Measurements from ENCODE around the gene PRR35.

The PRR35 gene

DNA sequence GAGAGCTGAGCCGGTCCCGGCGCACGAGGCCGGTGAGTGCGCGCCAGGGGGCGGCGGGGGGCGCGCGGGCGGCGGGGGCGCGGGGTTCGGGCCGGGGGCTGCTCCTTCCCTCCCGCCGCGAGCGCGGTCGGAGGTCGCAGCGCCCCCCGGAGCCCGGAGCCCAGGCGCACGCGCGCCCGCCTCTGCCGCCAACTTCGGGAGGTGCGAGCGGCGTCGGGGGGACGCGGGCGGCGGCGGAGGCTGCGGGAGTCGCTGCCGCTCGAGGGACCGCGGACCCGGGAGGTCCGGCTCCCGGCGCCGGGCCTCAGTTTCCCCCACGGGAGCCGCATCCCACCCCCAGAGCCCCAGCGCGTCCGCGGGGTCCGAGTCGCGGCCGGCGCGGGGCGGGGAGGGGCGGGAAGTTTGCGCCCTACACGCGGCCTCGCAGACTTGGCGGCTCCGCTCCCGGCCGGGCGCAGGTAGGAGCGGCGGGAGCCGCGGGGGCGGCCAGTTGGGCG lies at the start of gene PRR35:
Gene PRR35 (plus strand): TSS at position 191 of the 497 bp plus-strand sequence. CDS start 2,901 bp downstream, outside the sequence.
- no peak within 1 kb of the TSS for H3K9ac ChIP-seq (ENCODE audit: low read depth in 1 of 2, low read length in 2 of 2)
- no peaks in the 10 kb centered on the region for H3K36me3 ChIP-seq (ENCODE audit: control insufficient read depth in 1 of 2, insufficient read depth in 2 of 2, low read length in 2 of 2)
- H3K9me3 ChIP-seq (ENCODE audit: control insufficient read depth in 1 of 2, low read length in 2 of 2): no peaks in the 10 kb centered on the region
- peaks cover 22 to 41% of the 10 kb centered on the region in 2 donors for H3K27me3 ChIP-seq (ENCODE audit: control insufficient read depth in 1 of 2, insufficient read depth in 2 of 2, low read length in 2 of 2)
- H3K4me3 ChIP-seq (ENCODE audit: low read depth in 1 of 2, low read length in 2 of 2): no peak within 1 kb of the TSS
- H3K4me1 ChIP-seq (ENCODE audit: control insufficient read depth in 1 of 2, insufficient read depth in 2 of 2, low read length in 2 of 2): no peaks in the 10 kb centered on the region
- H3K27ac ChIP-seq (ENCODE audit: low read depth, low read length): no peak within 1 kb of the TSS

DNA sequence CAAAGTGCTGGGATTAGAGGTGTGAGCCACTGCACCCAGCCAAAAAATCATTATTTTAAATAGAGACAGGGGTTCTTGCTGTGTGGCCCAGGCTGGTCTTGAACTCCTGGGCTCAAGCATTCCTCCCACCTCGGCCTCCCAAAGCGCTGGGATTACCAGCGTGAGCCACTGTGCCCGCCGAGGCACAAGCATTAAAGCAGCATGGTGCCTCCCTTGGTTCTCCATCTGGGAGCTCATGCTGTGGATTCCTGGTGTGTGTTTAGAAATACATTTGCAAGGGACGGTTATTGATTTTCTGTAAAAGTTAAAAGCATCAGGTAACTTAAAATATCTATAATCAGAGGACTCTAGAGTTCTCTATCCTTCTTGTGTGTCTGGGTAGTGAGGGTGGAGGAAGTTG lies 47.4 kb upstream of the PRR35 start:
- H3K36me3 ChIP-seq (ENCODE audit: control insufficient read depth in 1 of 2, insufficient read depth in 2 of 2, low read length in 2 of 2): peaks cover 14 to 46% of the 10 kb centered on the region in 2 donors
- peaks cover 0 to 5% of the 10 kb centered on the region in 2 donors for H3K4me1 ChIP-seq (ENCODE audit: control insufficient read depth in 1 of 2, insufficient read depth in 2 of 2, low read length in 2 of 2)
- H3K9ac ChIP-seq (ENCODE audit: low read depth in 1 of 2, low read length in 2 of 2): no peak overlapping the region
- H3K9me3 ChIP-seq (ENCODE audit: control insufficient read depth in 1 of 2, low read length in 2 of 2): no peaks in the 10 kb centered on the region
- no peak overlapping the region for H3K4me3 ChIP-seq (ENCODE audit: low read depth in 1 of 2, low read length in 2 of 2)
- H3K27ac ChIP-seq (ENCODE audit: low read depth, low read length): no peak overlapping the region
- H3K27me3 ChIP-seq (ENCODE audit: control insufficient read depth in 1 of 2, insufficient read depth in 2 of 2, low read length in 2 of 2): no peaks in the 10 kb centered on the region

DNA sequence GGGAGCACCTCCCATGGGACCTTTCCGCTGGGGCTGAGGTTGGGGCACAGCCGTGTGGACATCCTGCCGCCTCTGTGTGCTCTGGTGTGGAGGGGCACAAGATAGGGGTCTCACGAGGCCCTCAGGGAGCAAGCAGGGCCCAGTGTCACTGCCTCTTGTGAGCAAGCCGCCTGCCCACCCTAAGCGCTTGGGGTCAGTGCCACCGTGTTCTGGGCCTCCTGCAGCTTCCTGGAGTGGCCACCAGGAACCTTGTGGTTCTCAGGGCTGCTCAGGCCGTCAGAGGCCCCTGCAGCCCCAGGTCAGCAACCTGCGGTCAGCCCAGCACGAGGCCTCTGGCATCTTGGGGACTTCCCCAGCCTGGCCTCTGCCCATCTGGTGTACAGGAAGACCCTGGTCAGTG lies 46.2 kb upstream of the PRR35 start:
- peaks cover 14 to 49% of the 10 kb centered on the region in 2 donors for H3K36me3 ChIP-seq (ENCODE audit: control insufficient read depth in 1 of 2, insufficient read depth in 2 of 2, low read length in 2 of 2)
- no peak overlapping the region for H3K9ac ChIP-seq (ENCODE audit: low read depth in 1 of 2, low read length in 2 of 2)
- H3K4me3 ChIP-seq (ENCODE audit: low read depth in 1 of 2, low read length in 2 of 2): no peak overlapping the region
- H3K9me3 ChIP-seq (ENCODE audit: control insufficient read depth in 1 of 2, low read length in 2 of 2): no peaks in the 10 kb centered on the region
- H3K27me3 ChIP-seq (ENCODE audit: control insufficient read depth in 1 of 2, insufficient read depth in 2 of 2, low read length in 2 of 2): no peaks in the 10 kb centered on the region
- H3K27ac ChIP-seq (ENCODE audit: low read depth, low read length): no peak overlapping the region
- peaks cover 0 to 5% of the 10 kb centered on the region in 2 donors for H3K4me1 ChIP-seq (ENCODE audit: control insufficient read depth in 1 of 2, insufficient read depth in 2 of 2, low read length in 2 of 2)

DNA sequence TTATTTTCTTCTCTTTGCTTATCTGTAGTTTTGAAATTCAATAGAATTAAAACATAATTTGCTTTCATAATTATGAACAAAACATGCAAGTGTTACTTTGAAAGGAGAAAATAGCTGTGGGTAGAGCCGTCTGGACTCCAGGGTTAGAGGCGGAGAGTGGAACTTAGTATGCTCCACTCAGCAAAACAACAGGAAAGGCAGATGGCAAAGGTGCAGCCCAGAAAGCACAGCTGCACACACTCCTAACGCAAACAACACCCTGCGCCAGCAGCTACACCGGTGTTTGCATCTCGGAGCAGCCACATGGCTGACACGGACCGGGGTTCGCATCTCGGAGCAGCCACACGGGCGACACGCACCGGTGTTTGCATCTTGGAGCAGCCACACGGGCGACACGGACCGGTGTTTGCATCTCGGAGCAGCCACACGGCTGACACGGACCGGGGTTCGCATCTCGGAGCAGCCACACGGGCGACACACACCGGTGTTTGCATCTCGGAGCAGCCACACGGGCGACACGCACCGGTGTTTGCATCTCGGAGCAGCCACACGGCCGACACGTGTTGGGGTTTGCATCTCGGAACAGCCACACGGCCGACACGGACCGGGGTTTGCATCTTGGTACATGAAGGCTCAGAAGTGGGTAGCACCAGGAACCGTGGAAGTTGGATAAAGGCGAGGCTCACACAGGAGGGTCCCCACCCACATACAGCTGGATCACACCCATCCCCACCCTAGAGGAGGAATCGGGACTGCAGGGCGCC lies 44.8 kb upstream of the PRR35 start:
- Histone ChIP-seq H3K4me3 (ENCODE audit: low read depth in 1 of 2, low read length in 2 of 2) (no peak overlapping the region), H3K36me3 (ENCODE audit: control insufficient read depth in 1 of 2, insufficient read depth in 2 of 2, low read length in 2 of 2) (peaks cover 10 to 52% of the 10 kb centered on the region in 2 donors), H3K4me1 (ENCODE audit: control insufficient read depth in 1 of 2, insufficient read depth in 2 of 2, low read length in 2 of 2) (no peaks in the 10 kb centered on the region), H3K27me3 (ENCODE audit: control insufficient read depth in 1 of 2, insufficient read depth in 2 of 2, low read length in 2 of 2) (no peaks in the 10 kb centered on the region), H3K27ac (ENCODE audit: low read depth, low read length) (no peak overlapping the region), H3K9me3 (ENCODE audit: control insufficient read depth in 1 of 2, low read length in 2 of 2) (no peaks in the 10 kb centered on the region), H3K9ac (ENCODE audit: low read depth in 1 of 2, low read length in 2 of 2) (no peak overlapping the region)

DNA sequence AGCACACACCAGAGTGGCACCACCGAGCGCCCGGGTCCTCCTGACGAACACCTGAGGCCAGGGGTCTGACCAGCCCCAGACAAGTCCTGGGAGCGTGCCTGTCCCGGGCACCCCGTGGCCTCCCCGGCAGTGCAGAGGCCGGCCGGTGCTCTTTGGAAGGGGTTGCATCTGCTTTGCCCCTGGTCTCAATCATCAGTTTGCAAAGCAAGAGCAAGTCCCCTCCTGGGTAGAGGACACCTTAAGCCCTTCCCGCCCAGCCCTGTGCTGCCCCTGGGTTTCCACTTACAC lies 44.3 kb upstream of the PRR35 start:
- Histone ChIP-seq H3K9me3 (ENCODE audit: control insufficient read depth in 1 of 2, low read length in 2 of 2) (no peaks in the 10 kb centered on the region), H3K27ac (ENCODE audit: low read depth, low read length) (no peak overlapping the region), H3K27me3 (ENCODE audit: control insufficient read depth in 1 of 2, insufficient read depth in 2 of 2, low read length in 2 of 2) (no peaks in the 10 kb centered on the region), H3K9ac (ENCODE audit: low read depth in 1 of 2, low read length in 2 of 2) (no peak overlapping the region), H3K36me3 (ENCODE audit: control insufficient read depth in 1 of 2, insufficient read depth in 2 of 2, low read length in 2 of 2) (peaks cover 14 to 53% of the 10 kb centered on the region in 2 donors), H3K4me1 (ENCODE audit: control insufficient read depth in 1 of 2, insufficient read depth in 2 of 2, low read length in 2 of 2) (peaks cover 0 to under 1% of the 10 kb centered on the region in 2 donors), H3K4me3 (ENCODE audit: low read depth in 1 of 2, low read length in 2 of 2) (no peak overlapping the region)

DNA sequence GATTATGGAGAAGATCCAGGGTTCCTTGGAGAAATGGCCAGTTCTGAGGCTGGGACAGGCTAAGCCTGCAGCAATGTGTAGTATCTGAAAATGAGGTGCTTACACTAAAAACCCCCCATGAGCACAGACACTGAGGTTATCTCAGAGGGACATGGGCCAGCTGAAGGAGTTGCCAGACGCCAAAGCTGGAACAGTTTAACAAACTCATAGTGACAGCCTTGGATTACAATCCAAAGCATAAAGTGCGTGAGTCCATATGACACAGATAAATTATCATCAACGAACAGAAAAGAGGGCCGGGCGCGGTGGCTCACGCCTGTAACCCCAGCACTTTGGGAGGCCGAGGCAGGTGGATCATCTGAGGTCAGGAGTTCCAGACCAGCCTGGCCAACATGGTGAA lies 43.9 kb upstream of the PRR35 start:
- H3K9me3 ChIP-seq (ENCODE audit: control insufficient read depth in 1 of 2, low read length in 2 of 2): no peaks in the 10 kb centered on the region
- H3K27ac ChIP-seq (ENCODE audit: low read depth, low read length): no peak overlapping the region
- peaks cover 18 to 57% of the 10 kb centered on the region in 2 donors for H3K36me3 ChIP-seq (ENCODE audit: control insufficient read depth in 1 of 2, insufficient read depth in 2 of 2, low read length in 2 of 2)
- H3K4me3 ChIP-seq (ENCODE audit: low read depth in 1 of 2, low read length in 2 of 2): no peak overlapping the region
- no peak overlapping the region for H3K9ac ChIP-seq (ENCODE audit: low read depth in 1 of 2, low read length in 2 of 2)
- peaks cover 0 to 4% of the 10 kb centered on the region in 2 donors for H3K4me1 ChIP-seq (ENCODE audit: control insufficient read depth in 1 of 2, insufficient read depth in 2 of 2, low read length in 2 of 2)
- H3K27me3 ChIP-seq (ENCODE audit: control insufficient read depth in 1 of 2, insufficient read depth in 2 of 2, low read length in 2 of 2): no peaks in the 10 kb centered on the region

DNA sequence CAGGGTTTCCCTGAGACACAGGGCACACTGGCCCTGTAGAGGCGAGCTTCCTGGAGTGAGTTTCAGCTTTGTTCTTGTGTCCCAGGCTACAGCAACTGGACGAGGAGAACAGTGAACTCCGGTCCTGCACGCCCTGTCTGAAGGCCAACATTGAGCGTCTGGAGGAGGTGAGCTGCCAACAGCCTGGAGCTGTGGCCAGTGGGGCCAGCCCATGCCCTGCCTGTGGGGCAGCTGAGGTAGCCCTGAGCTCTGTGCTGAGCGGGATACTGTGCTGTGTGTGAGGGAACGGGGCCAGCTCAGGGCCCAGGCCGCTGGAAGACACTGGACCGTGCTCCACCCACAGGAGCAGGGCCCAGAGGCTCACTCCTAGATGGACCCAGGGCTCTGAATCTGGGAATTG lies 41.3 kb upstream of the PRR35 start:
- Histone ChIP-seq H3K4me3 (ENCODE audit: low read depth in 1 of 2, low read length in 2 of 2) (no peak overlapping the region), H3K4me1 (ENCODE audit: control insufficient read depth in 1 of 2, insufficient read depth in 2 of 2, low read length in 2 of 2) (peaks cover 0 to 6% of the 10 kb centered on the region in 2 donors), H3K27me3 (ENCODE audit: control insufficient read depth in 1 of 2, insufficient read depth in 2 of 2, low read length in 2 of 2) (no peaks in the 10 kb centered on the region), H3K36me3 (ENCODE audit: control insufficient read depth in 1 of 2, insufficient read depth in 2 of 2, low read length in 2 of 2) (peaks cover 18 to 55% of the 10 kb centered on the region in 2 donors), H3K9me3 (ENCODE audit: control insufficient read depth in 1 of 2, low read length in 2 of 2) (no peaks in the 10 kb centered on the region), H3K27ac (ENCODE audit: low read depth, low read length) (no peak overlapping the region), H3K9ac (ENCODE audit: low read depth in 1 of 2, low read length in 2 of 2) (no peak overlapping the region)

DNA sequence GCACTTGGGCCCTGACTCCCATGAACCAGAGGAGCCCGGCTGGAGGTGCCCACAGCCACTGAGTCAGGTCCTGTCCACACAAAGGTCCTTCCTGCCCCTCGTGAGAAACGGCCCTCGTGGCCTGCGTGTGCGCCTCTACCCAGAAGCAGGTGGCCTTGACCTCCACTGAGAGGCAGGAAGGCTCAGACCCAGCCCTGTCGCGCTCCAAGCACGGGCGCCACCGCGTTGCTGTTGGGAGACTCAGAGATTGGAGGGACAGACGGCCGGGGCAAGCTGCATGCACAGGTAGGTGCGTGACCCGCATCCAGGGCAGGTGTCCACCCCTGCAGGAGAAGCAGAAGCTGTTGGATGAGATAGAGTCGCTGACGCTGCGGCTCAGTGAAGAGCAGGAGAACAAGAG lies 40.8 kb upstream of the PRR35 start:
- Histone ChIP-seq H3K9me3 (ENCODE audit: control insufficient read depth in 1 of 2, low read length in 2 of 2) (no peaks in the 10 kb centered on the region), H3K27me3 (ENCODE audit: control insufficient read depth in 1 of 2, insufficient read depth in 2 of 2, low read length in 2 of 2) (no peaks in the 10 kb centered on the region), H3K36me3 (ENCODE audit: control insufficient read depth in 1 of 2, insufficient read depth in 2 of 2, low read length in 2 of 2) (peaks cover 18 to 49% of the 10 kb centered on the region in 2 donors), H3K9ac (ENCODE audit: low read depth in 1 of 2, low read length in 2 of 2) (no peak overlapping the region), H3K27ac (ENCODE audit: low read depth, low read length) (no peak overlapping the region), H3K4me3 (ENCODE audit: low read depth in 1 of 2, low read length in 2 of 2) (no peak overlapping the region), H3K4me1 (ENCODE audit: control insufficient read depth in 1 of 2, insufficient read depth in 2 of 2, low read length in 2 of 2) (peaks cover 0 to 11% of the 10 kb centered on the region in 2 donors)

DNA sequence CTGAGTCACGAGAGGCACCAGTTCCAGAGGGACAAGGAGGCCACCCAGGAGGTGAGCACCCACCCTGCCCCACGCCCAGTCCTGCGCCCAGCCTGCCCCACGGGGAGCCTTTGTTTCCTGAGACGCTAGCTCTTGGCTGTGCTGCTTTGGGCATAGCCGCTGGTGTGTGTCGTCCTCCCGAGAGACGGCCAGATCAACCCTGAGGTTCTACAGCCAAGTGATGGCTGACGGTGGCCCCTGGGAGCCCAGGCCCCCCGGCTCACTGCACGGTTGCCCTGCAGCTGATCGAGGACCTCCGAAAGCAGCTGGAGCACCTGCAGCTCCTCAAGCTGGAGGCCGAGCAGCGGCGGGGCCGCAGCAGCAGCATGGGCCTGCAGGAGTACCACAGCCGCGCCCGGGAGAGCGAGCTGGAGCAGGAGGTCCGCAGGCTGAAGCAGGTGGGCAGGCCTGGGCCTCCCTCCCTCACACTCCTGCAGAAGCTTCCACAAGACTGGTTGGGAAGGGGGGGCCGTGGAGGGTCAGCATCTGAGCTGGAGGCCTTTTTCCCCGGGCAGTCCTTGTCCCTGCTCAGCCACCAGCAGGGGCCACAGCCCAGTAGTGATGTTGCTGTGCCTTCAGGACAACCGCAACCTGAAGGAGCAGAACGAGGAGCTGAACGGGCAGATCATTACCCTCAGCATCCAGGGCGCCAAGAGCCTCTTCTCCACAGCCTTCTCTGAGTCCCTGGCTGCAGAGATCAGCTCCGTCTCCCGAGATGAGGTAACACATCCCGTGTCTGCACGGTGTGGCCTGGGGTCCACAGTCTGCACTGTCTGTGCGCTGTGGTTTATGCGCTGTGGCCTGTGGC lies 40.1 kb upstream of the PRR35 start:
- H3K4me1 ChIP-seq (ENCODE audit: control insufficient read depth in 1 of 2, insufficient read depth in 2 of 2, low read length in 2 of 2): peaks cover 2 to 11% of the 10 kb centered on the region in 2 donors
- no peak overlapping the region for H3K4me3 ChIP-seq (ENCODE audit: low read depth in 1 of 2, low read length in 2 of 2)
- H3K9me3 ChIP-seq (ENCODE audit: control insufficient read depth in 1 of 2, low read length in 2 of 2): no peaks in the 10 kb centered on the region
- peaks cover 18 to 44% of the 10 kb centered on the region in 2 donors for H3K36me3 ChIP-seq (ENCODE audit: control insufficient read depth in 1 of 2, insufficient read depth in 2 of 2, low read length in 2 of 2)
- no peak overlapping the region for H3K27ac ChIP-seq (ENCODE audit: low read depth, low read length)
- no peaks in the 10 kb centered on the region for H3K27me3 ChIP-seq (ENCODE audit: control insufficient read depth in 1 of 2, insufficient read depth in 2 of 2, low read length in 2 of 2)
- no peak overlapping the region for H3K9ac ChIP-seq (ENCODE audit: low read depth in 1 of 2, low read length in 2 of 2)

DNA sequence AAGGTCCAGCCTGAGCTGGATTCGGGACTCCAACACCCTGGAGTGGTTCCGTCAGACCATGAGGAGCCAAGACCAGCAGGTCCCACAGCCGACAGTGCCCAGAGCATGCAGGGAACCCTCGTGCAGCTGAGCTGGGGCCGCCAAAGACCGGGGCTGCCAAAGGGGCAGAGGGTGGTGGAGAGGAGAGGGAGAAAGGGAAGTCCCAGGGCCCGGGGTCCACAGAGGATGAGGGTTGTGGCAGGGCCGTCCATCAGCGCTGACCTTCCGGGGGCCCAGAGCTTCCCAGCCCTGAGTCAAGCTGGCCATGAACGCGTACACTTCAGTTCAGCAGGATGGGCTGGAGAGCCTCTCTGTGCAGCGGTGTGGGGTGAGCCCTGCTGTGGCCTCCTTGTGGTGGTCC lies 39.3 kb upstream of the PRR35 start:
- peaks cover 13 to 36% of the 10 kb centered on the region in 2 donors for H3K36me3 ChIP-seq (ENCODE audit: control insufficient read depth in 1 of 2, insufficient read depth in 2 of 2, low read length in 2 of 2)
- no peak overlapping the region for H3K27ac ChIP-seq (ENCODE audit: low read depth, low read length)
- H3K27me3 ChIP-seq (ENCODE audit: control insufficient read depth in 1 of 2, insufficient read depth in 2 of 2, low read length in 2 of 2): no peaks in the 10 kb centered on the region
- peaks cover 10 to 19% of the 10 kb centered on the region in 2 donors for H3K4me1 ChIP-seq (ENCODE audit: control insufficient read depth in 1 of 2, insufficient read depth in 2 of 2, low read length in 2 of 2)
- no peak overlapping the region for H3K9ac ChIP-seq (ENCODE audit: low read depth in 1 of 2, low read length in 2 of 2)
- H3K9me3 ChIP-seq (ENCODE audit: control insufficient read depth in 1 of 2, low read length in 2 of 2): no peaks in the 10 kb centered on the region
- H3K4me3 ChIP-seq (ENCODE audit: low read depth in 1 of 2, low read length in 2 of 2): no peak overlapping the region
